Sciatic nerve (tissue), 2 donors: Measurements from ENCODE around the gene NOTCH1. TPM values are rescaled to one million over a fixed set of nuclear protein-coding genes. Genes with fewer than 3 reads are reported as not detected.

ENCODE experiments used
- ATAC-seq: fragments of 200-7000 bp; cut with Tn5 transposase; one replicate; pipeline ENCODE4 v1.9.1; 2020; ENCODE audit warnings: mild to moderate bottlenecking, moderate library complexity
- DNase-seq: peaks from one replicate; pipeline ENCODE4 v3.0.0-alpha.2; 2020; ENCODE audit warnings: low spot score
- intact Hi-C: fragments of 100-400 bp; cut with DNase I; formaldehyde crosslinking; loops from one replicate; pipeline ENCODE4 v1.14.2; 2022
- total RNA-seq: library from RNA; stranded (reverse); fragmentation: NEBNext Ultra II Directional; extraction: Animal tissue kit (Norgen Biotek cat#: 25700); gene quantifications from one replicate; pipeline ENCODE4 v1.2.1, GENCODE V29; 2021
- donor health status: DM: no; HTN: no; CAD: no.
- donor health status: DM: no; HTN: no; CAD: no.

Gene NOTCH1
- total RNA-seq, 1 donor from 2014 or later: 84.2 TPM

GRCh38 chr9:136539427-136540421 lies 6.1 kb downstream of the NOTCH1 start:
- DNase-seq (peak; percentile 91), ATAC-seq (peak; percentile 50)
- intact Hi-C loops: loop anchor here (5.0 to 10.0 kb wide), 2 partner anchors 45 to 88 kb away; no protein-coding TSS in a partner anchor

GRCh38 chr9:136538599-136539426 lies 7.0 kb downstream of the NOTCH1 start:
- intact Hi-C loops: no loop called here
- ATAC-seq (no peak), DNase-seq (no peak)

GRCh38 chr9:136537896-136538598 lies 7.8 kb downstream of the NOTCH1 start:
- DNase-seq (no peak), ATAC-seq (no peak)
- intact Hi-C loops: no loop called here

- ATAC-seq (no peak), DNase-seq (no peak)
- intact Hi-C loops: no loop called here
Measured at GRCh38 chr9:136537411-136537810, 8.4 kb downstream of the NOTCH1 start.

GRCh38 chr9:136536721-136537241 lies 9.1 kb downstream of the NOTCH1 start:
- intact Hi-C loops: no loop called here
- DNase-seq (no peak), ATAC-seq (no peak)

GRCh38 chr9:136536051-136536720 lies 9.7 kb downstream of the NOTCH1 start:
- intact Hi-C loops: no loop called here
- DNase-seq (no peak), ATAC-seq (no peak)

GRCh38 chr9:136535070-136535469 lies 10.8 kb downstream of the NOTCH1 start:
- intact Hi-C loops: no loop called here
- DNase-seq: no peak
- ATAC-seq: no peak

GRCh38 chr9:136534366-136534765 lies 11.5 kb downstream of the NOTCH1 start:
- DNase-seq: no peak
- no peak for ATAC-seq

GRCh38 chr9:136533775-136534157 lies 12.1 kb downstream of the NOTCH1 start:
- no peak for ATAC-seq

More at GRCh38 chr9:136534366-136534765, 11.5 kb downstream of the NOTCH1 start:
- intact Hi-C loops: no loop called here

GRCh38 chr9:136532799-136533774 lies 12.8 kb downstream of the NOTCH1 start:
- intact Hi-C loops: no loop called here
- DNase-seq (no peak), ATAC-seq (no peak)

More at GRCh38 chr9:136533775-136534157, 12.1 kb downstream of the NOTCH1 start:
- intact Hi-C loops: no loop called here
- no peak for DNase-seq

GRCh38 chr9:136531904-136532798 lies 13.7 kb downstream of the NOTCH1 start:
- no peak for ATAC-seq

GRCh38 chr9:136531186-136531903 lies 14.5 kb downstream of the NOTCH1 start:
- intact Hi-C loops: no loop called here
- no peak for ATAC-seq
- no peak for DNase-seq

More at GRCh38 chr9:136531904-136532798, 13.7 kb downstream of the NOTCH1 start:
- DNase-seq: no peak
- intact Hi-C loops: no loop called here

- intact Hi-C loops: no loop called here
- ATAC-seq (no peak), DNase-seq (no peak)
Measured at GRCh38 chr9:136530461-136531089, 15.3 kb downstream of the NOTCH1 start.

- intact Hi-C loops: no loop called here
- no peak for DNase-seq
- no peak for ATAC-seq
Measured at GRCh38 chr9:136529516-136530460, 16.1 kb downstream of the NOTCH1 start.
